ENCODE results near the gene GMPPA.

The GMPPA gene

GRCh38 chr2:219540784-219541504 lies 42.3 kb downstream of the GMPPA start:
- no peak for DNase-seq

- DNase-seq, result peak; percentile 93
Observed at GRCh38 chr2:219541611-219542180, 43.0 kb downstream of the GMPPA start.

GRCh38 chr2:219542931-219543595 lies 44.4 kb downstream of the GMPPA start:
- DNase-seq, result peak; percentile 53

- peak; percentile 98 for DNase-seq
Observed at GRCh38 chr2:219543596-219544358, 45.1 kb downstream of the GMPPA start, which contains the start of the genes CHPF and TMEM198. CHPF (minus strand) TSS chr2:219543809; CDS start chr2:219543538, 271 bp downstream. TMEM198 (plus strand) TSS chr2:219544028; CDS start chr2:219544728, 700 bp downstream.

GRCh38 chr2:219544567-219544966 lies 45.9 kb downstream of the GMPPA start:
- DNase-seq, result no peak

- DNase-seq, result no peak
Observed at GRCh38 chr2:219545295-219545942, 46.7 kb downstream of the GMPPA start.

GRCh38 chr2:219545943-219546352 lies 47.3 kb downstream of the GMPPA start:
- no peak for DNase-seq

GRCh38 chr2:219547621-219548020 lies 48.9 kb downstream of the GMPPA start:
- no peak for DNase-seq

- no peak for DNase-seq
Observed at GRCh38 chr2:219548990-219549389, 50.3 kb downstream of the GMPPA start.

- no peak for DNase-seq
Observed at GRCh38 chr2:219549619-219550018, 50.9 kb downstream of the GMPPA start.

GRCh38 chr2:219551441-219552381 lies 53.0 kb downstream of the GMPPA start:
- DNase-seq, result no peak

- DNase-seq, result peak; percentile 81
Observed at GRCh38 chr2:219552382-219553167, 53.9 kb downstream of the GMPPA start.

GRCh38 chr2:219553168-219553417 lies 54.4 kb downstream of the GMPPA start:
- no peak for DNase-seq

- DNase-seq, result no peak
Observed at GRCh38 chr2:219553463-219553963, 54.8 kb downstream of the GMPPA start.

GRCh38 chr2:219554350-219554749 lies 55.7 kb downstream of the GMPPA start:
- DNase-seq, result no peak

GRCh38 chr2:219555956-219556355 lies 57.3 kb downstream of the GMPPA start:
- DNase-seq, result no peak

GRCh38 chr2:219556413-219556812 lies 57.7 kb downstream of the GMPPA start:
- DNase-seq, result no peak
